HepG2 (cell line): Measurements from ENCODE around the gene KIAA0232. TPM values are rescaled to one million over a fixed set of nuclear protein-coding genes. Genes with fewer than 3 reads are reported as not detected.

ENCODE experiments used
- ARNT2 ChIP-seq: sonication (generic); formaldehyde crosslinking; IDR thresholded peaks from 2 replicates; pipeline ENCODE4 v1.8.0; 2022; ENCODE audit warnings: mild to moderate bottlenecking, low read depth, missing genetic modification reagents, moderate library complexity
- CEBPZ ChIP-seq: IDR thresholded peaks from 2 replicates; pipeline ENCODE4 v1.6.1; 2012; ENCODE audit warnings: low read length, improper control_type of control experiment
- DNMT3B ChIP-seq: conservative IDR thresholded peaks from 2 replicates; pipeline ENCODE4 v1.6.1; 2016; ENCODE audit warnings: missing biosample characterization, control low read depth
- NRL ChIP-seq: sonication (generic); formaldehyde crosslinking; IDR thresholded peaks from 2 replicates; pipeline ENCODE4 v1.5.0; 2020; ENCODE audit warnings: missing genetic modification reagents, mild to moderate bottlenecking, moderate library complexity, borderline replicate concordance
- REST ChIP-seq, 2 experiments: IDR thresholded peaks; 2 replicates each; pipeline ENCODE4 v1.6.1; 2011 to 2012; ENCODE audit warnings: low read length in 2 of 2, borderline replicate concordance in 1 of 2, low read depth in 1 of 2, mild to moderate bottlenecking in 1 of 2, moderate library complexity in 1 of 2
- RFX3 ChIP-seq: IDR thresholded peaks from 2 replicates; pipeline ENCODE4 v1.6.1; 2016; ENCODE audit warnings: missing biosample characterization, missing genetic modification reagents
- RFXANK ChIP-seq: IDR thresholded peaks from 2 replicates; pipeline ENCODE4 v1.6.1; 2016
- SETDB1 ChIP-seq: sonication (generic); formaldehyde crosslinking; IDR thresholded peaks from 2 replicates; pipeline ENCODE4 v1.5.1; 2020; ENCODE audit warnings: missing genetic modification reagents, mild to moderate bottlenecking, borderline replicate concordance
- SMAD3 ChIP-seq: sonication (generic); formaldehyde crosslinking; IDR thresholded peaks from 2 replicates; pipeline ENCODE4 v1.4.0; 2020; ENCODE audit warnings: missing genetic modification reagents
- SOX5 ChIP-seq: IDR thresholded peaks from 2 replicates; pipeline ENCODE4 v1.6.1; 2016; ENCODE audit warnings: borderline replicate concordance
- THAP7 ChIP-seq: sonication (generic); formaldehyde crosslinking; IDR thresholded peaks from 2 replicates; pipeline ENCODE4 v1.8.1; 2023; ENCODE audit warnings: mild to moderate bottlenecking, missing genetic modification reagents
- ZFP36 ChIP-seq: fragments of 150-350 bp; IDR thresholded peaks from 2 replicates; pipeline ENCODE4 v1.6.1; 2018; ENCODE audit warnings: borderline replicate concordance, low read length, low read depth; ENCODE audit not compliant: partially characterized antibody
- ZNF232 ChIP-seq: sonication (generic); formaldehyde crosslinking; IDR thresholded peaks from 2 replicates; pipeline ENCODE4 v1.4.0; 2020; ENCODE audit warnings: missing genetic modification reagents, borderline replicate concordance
- ZNF329 ChIP-seq: sonication (generic); formaldehyde crosslinking; IDR thresholded peaks from 2 replicates; pipeline ENCODE4 v1.9.0; 2021; ENCODE audit warnings: low read depth, mild to moderate bottlenecking, missing genetic modification reagents
- ZNF33B ChIP-seq: sonication (generic); formaldehyde crosslinking; IDR thresholded peaks from 2 replicates; pipeline ENCODE4 v1.5.1; 2020; ENCODE audit warnings: mild to moderate bottlenecking, missing genetic modification reagents
- ZNF484 ChIP-seq: sonication (generic); formaldehyde crosslinking; IDR thresholded peaks from 2 replicates; pipeline ENCODE4 v1.5.1; 2020; ENCODE audit warnings: mild to moderate bottlenecking, low read depth, missing genetic modification reagents, borderline replicate concordance
- ZNF512B ChIP-seq: sonication (generic); formaldehyde crosslinking; IDR thresholded peaks from 2 replicates; pipeline ENCODE4 v1.5.1; 2020; ENCODE audit warnings: missing genetic modification reagents, mild to moderate bottlenecking, borderline replicate concordance
- ZNF746 ChIP-seq: sonication (generic); formaldehyde crosslinking; IDR thresholded peaks from 2 replicates; pipeline ENCODE4 v1.8.0; 2022; ENCODE audit warnings: mild to moderate bottlenecking, missing genetic modification reagents
- ZNF75D ChIP-seq: sonication (generic); formaldehyde crosslinking; IDR thresholded peaks from 2 replicates; pipeline ENCODE4 v1.8.1; 2023; ENCODE audit warnings: missing genetic modification reagents, mild to moderate bottlenecking, borderline replicate concordance
- polyA plus RNA-seq, 8 experiments: library from polyadenylated mRNA; depleted of rRNA in 3 of 8; stranded (reverse) in 7 of 8; unstranded in 1 of 8; fragments of >200 nt; fragmentation: Illumina TruSeq in 4 of 8; extraction: Trizol in 4 of 8; gene quantifications; 2 replicates each; pipeline versions ENCODE4 v1.2.1 to v1.2.3, GENCODE V29; 2011 to 2016; ENCODE audit warnings: low read depth in 4 of 8, missing spikeins in 1 of 8, mixed read lengths in 1 of 8; ENCODE audit not compliant: insufficient read depth in 1 of 8
- total RNA-seq, 5 experiments: library from RNA; depleted of rRNA; stranded (reverse); fragments of >200 nt; fragmentation: Illumina TruSeq; extraction: Trizol; gene quantifications; 2 replicates each; pipeline ENCODE4 v1.2.3, GENCODE V29; 2016; ENCODE audit warnings: low read depth in 1 of 5

KIAA0232 gene
- total and polyA plus RNA-seq, 2 of the 13 experiments (the other 11 are each of a cell fraction or from before 2014, with no cell fraction given) = 7.8 to 17.1 TPM

GRCh38 chr4:6902318-6903042 lies 120.0 kb downstream of the KIAA0232 start (continued):
- TF ChIP-seq ZNF746 (CRISPR knock-in tag) (no peak), ZNF329 (CRISPR knock-in tag) (no peak), CEBPZ (no peak), NRL (CRISPR knock-in tag) (no peak), ZNF484 (CRISPR knock-in tag) (no peak), SETDB1 (no peak), SOX5 (CRISPR knock-in tag) (0 out of 2 replicates have a peak, but pooled peaks have one; percentile 31), REST (IDR thresholded peaks at IDR 0.05; ENCODE audit: borderline replicate concordance in 1 of 2, low read depth in 1 of 2, low read length in 2 of 2) (no peak), RFX3 (CRISPR knock-in tag) (no peak), SMAD3 (CRISPR knock-in tag) (no peak), RFXANK (CRISPR knock-in tag) (no peak), ZNF512B (no peak), DNMT3B (CRISPR knock-in tag) (no peak), ZFP36 (no peak), ZNF75D (no peak), THAP7 (CRISPR knock-in tag) (no peak), ZNF33B (CRISPR knock-in tag) (no peak), ARNT2 (CRISPR knock-in tag) (no peak), ZNF232 (CRISPR knock-in tag) (no peak)
